Stimulated activated CD4-positive, alpha-beta T cell treated with anti-CD3 and anti-CD28 coated beads, Interleukin-12 subunit alpha, Interleukin-12 subunit beta, amount 100 ng/mL, for 4 hours (primary cell): ENCODE measurements around the gene BACH2.

Experiments
- DNase-seq: peaks from one replicate; pipeline ENCODE4 v3.0.0-alpha.2; 2020

The BACH2 gene

DNA sequence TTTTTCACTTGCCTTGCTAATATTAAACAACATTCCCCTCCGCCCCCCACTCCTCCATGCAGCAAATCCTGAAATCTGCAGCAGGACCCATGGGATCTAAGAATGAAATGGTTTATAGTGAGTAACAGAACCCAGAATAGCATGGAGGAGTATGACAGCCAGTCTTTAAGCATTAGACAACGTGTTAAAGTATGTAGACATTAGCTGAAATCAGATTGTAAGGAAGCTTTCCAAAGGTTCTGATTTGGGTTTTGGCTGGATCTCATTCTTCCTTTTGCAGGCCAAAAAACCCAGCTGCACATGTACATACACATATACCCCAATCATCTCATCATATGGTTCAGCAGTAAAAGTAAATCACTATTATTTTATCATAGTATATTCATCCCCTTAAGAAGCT, 275.9 kb downstream of the BACH2 start:
- DNase-seq = no peak

DNA sequence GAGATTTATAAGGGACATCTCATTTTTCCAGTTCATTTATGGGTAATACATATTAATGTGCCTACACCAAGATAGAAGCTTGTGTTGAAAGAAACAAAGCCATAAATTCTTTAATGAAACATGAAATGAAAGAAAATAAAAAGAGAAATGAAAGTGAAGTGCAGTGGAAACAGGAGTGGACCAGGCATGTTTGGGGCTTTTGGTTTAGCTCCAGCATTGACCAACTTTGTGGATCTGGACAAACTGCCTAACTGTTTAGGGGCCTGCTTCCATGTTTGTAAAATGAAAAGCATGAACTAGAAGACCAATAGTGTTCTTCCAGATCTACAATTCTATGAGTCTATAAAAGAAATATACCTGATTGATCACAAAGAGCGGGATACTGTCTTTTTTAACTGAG, 277.4 kb downstream of the BACH2 start:
- no peak for DNase-seq

DNA sequence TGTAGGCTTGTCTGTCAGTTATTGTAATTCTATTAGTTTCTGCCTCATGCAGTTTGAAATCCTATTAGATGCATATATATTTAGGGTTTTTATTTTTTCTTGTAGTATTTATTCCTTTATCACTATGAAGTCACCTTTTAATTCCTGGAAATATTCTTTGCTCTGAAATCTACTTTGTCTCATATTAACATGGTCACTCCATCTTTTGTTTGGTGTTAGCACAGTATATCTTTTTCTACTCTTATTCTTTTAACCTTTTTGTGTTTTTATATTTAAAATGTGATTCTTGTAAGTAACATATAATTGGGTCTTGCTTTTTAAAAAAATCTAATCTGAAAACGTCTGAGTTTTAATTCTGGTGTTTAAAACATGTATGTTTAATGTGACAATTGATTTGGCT, 280.8 kb downstream of the BACH2 start:
- DNase-seq = no peak

DNA sequence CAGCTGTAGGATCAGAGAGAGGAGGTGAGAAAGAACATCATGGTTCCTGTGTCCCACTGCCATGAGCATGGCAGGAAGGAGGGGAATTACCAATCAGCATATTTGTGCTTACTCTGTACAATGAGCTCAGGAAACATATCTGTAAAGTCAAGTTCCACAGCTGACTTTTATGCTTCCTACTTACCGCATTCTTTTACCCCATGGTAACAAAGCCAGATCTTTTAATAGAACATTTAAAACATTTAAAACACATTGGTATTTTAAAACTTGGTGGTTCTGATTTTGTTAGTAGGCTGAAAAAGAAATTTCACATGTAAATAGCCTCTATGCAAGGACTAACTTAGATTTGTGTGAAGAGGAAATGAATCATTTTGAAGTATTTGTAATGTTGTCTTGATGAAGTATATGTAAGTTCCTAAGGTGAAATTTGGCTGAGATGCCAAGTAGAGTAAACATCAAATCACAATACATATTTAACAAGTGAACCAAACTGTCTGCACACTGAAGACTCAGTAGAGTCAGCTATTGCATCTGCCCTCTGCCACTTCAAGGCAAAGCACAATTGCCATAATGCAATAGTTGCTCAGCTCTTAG, 287.6 kb downstream of the BACH2 start:
- DNase-seq = no peak

DNA sequence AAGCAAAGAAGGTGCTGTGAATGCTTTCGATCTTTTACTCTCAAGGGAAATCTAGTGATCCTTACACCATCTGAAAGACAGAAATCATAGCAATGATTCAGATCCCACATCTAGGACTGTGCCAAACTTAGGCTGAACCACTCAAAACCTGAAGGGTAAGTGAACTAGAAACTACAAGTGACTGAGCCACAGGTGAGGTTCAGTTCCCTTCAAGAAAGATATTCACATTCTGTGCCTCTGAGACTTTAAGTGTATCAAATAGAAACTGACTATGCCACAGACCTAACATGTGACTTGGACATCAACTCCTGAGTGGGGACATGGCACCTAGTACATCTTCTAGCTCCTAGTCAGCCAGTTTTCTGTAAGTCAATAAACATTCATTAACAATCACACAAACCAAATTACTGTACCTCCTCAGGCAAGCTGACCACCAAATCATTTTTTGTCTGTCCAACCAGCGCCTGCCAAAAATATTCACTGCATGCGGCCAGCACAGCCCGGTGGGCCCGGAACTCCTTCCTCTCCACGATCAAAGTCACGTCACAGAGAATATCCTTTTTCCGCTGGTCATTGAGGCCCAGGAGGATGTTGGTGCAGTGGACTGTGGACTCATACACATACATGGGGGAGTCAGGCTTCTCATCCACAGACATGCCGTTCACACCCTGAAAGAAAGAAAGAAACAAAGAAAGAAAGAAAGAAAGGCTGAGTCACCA, 288.3 kb downstream of the BACH2 start:
- no peak for DNase-seq

DNA sequence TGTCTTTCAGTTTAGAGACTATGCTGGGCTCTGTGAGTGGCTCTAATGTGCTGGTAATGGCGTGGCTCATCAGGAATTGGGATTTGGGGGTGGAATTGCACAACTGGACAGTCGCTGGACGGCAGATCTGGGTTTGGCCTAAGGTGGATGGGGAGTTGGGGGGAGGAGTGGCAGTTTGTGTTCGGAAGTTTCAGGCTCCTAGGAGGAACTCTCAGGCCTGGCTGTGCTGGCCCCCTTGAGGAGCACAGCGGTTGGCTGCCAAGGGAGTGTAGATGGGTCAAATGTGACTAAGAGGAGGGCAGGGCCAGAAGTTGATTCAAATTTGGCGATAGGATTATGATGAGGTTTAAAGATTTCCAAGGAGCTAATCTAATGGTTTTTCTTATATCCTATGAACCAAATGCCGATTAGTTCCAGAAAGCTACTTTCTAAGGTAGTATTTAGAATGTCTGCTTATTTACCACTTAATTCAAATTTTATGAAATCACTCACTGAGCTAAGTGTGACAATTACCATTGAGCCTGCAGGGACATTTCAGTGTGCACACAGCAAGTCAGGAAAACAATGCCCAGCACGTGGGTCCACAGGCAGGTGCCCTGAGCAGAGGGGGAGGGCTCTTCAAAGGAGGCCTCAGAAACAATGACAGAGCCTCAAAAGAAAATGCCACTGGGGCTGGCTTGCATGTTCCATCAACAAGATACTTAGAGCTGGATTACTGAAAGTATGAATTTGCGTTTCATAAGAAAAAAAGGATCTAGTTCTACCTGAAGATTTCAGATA, 291.4 kb downstream of the BACH2 start:
- no peak for DNase-seq

DNA sequence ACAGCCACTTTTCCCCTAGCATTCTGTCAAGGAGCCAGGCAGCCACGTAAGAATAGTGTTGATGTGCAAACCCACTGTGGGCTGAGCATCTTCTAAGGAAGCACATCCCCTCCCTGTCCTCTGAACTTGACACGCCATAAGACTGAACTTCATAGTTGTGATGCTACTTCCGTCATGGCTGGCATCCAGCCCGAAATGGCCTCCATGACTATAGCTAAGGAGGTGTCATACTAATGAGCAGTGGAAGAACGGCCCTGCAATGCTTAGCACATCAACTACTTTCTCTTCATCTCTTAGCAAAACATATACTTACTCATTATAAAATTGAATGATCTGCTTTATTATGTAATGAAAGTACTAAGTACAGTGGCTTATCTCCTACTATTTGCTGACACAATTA, 292.1 kb downstream of the BACH2 start:
- no peak for DNase-seq

DNA sequence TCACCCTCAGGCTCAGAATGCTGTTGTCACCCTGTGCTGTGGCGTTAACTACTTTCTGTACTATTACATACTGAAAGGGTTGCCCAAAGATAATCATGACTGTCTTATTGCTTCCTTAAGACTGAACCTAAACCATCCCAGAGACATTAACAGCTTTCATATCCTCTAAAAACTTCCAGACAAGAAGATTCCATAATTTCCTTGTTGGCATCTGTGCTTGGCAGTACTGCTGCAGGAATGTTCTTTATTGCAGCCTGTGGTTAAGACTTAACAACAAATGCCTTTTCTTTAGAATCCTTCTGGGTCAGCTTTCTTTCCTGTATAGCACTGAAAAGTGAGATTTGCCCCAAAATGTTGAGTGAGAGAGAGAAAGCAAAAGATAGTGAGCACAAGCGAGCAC, 292.7 kb downstream of the BACH2 start:
- no peak for DNase-seq

DNA sequence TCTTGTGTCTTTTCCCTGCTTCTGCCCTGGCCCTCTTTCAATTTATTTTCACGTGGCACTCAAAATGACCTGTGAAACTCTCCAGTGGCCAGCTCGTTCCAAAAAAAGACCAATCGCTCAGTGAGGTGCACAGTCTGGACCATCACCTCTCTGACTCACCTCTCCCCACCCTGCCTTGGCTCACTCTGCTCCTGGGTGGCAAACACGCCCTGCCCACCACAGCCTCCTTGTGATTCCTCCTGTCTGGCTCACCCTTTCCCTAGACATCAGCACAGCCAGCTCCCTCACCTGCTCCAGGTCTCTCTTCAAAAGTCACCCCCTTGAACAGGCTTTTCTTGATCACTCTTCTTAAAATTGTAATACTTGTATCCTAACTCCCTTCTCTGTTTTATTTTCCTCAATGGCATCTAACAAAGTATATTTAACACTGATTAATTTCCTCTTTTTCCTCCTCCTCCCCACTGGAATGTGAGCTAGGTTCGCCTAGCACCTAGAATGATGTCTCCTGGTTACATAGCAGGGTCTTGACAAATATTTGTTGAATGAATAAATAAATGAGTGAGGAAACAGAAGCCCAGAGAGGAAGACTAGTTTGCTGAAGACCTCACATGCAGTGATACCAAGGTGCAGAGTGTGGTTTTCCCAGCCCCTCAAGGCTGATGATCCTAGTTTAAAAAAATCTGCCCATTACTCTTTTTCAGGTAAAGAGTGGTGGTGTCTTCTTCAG, 293.4 kb downstream of the BACH2 start:
- no peak for DNase-seq

DNA sequence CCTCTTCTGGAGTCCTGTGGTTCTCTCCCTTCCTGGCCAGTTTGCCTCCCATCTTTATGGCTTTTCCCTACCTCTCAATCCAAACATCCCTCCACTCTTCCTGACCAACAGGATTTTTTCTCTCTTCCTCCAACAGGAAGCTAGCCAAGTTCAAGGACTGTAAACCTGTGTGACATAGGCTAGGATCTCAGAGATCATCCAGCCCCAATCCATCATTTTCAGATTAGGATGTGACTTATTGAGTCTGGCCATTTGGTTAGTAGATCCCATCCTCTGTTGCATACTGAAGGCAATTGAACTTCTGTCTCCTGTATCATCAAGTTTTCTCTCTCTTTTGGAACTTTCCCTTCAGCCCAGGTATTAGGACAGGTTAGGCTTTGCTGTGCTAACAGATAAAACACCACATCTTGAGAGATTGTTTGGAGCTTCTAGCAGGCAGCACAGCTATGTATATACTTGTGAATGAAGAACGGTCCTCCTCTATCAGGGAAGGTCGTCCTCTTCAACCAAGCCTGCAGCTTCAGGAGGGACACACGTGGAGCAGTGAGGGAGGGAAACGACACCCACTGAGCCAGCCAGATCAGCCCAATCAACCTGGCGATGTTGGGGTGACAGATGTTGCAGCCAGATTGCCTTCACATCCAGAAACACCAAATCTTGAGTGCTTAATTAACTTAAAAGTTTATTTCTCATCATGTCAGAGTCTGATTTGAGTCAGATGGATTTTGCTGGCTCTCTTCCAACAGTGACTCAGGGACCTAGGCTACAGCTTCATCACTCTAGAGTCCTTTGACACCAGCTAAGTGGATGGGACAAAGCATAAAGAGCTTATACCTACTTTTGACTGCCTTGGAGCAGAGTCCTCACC, 295.5 kb downstream of the BACH2 start:
- no peak for DNase-seq

DNA sequence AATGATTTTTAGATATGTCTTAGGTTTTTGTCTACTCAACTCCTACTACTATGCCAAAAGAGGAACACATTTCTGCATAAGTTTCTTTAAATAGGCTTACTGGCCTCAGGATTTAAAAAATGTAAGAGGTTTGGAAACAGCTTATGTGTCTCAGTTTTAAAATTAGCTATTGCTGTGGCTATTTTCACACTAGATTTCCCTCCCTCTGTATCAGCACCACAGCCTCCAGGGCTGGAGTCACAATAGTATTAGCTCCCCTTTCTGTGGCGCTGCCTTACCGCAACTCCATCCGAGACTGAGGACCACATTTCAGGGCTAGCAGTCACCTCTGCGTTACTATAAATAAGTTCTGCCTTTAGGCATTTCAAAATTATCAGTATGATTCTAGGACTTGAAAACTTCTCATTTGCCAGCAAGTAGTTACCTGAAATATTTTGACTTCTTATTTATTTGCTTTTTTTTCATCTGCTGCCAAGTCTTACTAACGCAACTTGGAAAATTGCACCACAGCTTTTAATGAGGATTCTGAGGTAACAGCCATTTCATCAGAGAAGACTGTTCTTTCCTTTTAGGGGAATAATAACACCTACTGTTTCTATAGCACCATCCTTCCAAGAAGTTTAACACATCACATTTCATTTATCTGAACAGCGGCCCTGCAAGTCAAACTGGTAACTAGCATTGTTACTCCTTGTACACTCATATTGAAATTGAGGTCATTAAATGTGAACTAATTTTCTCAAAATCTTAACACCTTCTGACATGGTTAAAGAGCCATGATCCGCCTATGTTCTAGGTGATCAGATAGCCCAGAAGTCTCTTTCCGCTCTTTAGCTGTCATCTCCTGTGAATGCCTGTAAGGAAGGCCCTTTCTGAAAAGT, 296.5 kb downstream of the BACH2 start:
- no peak for DNase-seq

DNA sequence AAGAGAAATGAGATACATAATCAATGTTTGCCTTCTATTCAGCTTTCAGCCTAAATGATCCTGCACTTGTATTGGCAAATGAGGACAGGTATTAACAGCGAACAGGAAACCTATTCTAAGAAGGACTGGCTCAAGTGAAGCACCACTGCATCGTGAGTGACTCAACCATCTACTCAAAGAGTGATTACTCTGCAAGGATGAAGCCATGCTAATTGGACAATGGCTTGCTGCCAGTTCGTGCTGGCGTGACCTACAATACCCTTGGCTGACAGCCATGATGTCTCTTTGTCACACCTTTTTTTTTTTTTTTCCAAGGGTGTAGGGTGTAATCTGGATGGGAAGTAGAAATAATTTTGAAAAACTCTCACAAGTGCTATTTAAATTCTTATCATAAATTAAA, 297.5 kb downstream of the BACH2 start:
- DNase-seq = no peak

DNA sequence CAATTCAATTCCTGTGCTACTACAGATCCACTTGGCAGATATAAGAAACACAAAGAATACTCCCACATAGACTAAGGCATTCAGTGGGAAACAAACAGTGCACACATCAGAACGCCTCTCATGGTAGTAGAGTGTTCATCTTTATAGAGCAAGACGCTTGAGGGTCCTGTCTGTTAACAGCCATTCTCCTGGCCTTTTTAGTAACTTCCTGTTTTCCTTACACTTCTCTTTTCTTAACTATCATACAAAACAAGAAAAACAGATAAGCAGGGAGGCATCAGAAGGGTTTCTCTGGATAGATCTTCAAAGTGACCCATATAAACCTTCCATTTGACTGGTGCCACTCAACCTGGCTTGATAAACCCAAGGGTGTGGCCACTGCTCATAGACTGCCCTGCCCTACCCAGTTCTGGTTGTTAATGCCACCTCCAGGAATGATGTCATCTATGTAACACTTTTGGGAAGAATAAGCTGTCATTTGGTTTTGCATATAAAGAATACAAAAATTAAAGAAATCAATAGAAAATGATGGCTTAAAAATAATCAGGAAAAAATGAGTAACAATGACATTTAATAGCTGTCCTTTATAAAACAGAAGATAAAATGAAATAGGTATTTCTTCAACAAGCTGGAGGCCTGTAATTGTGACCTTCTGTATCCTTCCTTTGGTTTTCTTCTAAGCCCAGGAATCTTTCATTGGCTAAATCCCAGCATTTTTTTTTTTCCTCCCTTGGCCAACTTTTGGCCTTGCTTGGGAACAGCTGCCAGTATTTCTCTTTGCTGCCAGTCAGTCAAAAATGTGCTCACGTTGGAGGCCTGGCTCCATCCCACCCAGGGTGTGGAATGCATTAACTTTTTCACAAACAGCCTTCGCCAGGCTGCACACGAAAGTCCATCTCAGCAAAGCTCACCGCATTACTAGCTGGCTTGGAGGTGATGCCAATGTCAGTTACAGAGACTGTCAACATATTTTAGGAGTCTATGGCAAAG, 298.9 kb downstream of the BACH2 start:
- no peak for DNase-seq

DNA sequence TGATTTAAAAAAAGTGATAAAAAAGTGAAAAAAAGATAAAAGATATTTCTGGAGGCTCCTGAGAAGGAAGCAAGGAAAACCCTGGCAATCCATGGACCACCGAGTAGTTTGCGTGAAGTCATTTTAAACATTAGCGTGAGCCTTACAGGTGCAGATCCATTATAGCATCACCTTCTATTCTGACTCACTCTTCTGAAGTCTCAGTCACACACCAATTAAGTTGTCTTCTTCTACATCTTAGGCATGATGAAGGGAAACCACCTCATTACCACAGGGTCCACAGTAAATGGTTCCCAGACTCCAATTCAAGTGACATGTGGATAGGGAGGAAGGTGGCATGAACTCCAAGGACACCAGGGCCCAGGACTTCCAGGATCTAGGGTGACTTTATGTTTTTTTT, 303.2 kb downstream of the BACH2 start:
- DNase-seq = no peak

DNA sequence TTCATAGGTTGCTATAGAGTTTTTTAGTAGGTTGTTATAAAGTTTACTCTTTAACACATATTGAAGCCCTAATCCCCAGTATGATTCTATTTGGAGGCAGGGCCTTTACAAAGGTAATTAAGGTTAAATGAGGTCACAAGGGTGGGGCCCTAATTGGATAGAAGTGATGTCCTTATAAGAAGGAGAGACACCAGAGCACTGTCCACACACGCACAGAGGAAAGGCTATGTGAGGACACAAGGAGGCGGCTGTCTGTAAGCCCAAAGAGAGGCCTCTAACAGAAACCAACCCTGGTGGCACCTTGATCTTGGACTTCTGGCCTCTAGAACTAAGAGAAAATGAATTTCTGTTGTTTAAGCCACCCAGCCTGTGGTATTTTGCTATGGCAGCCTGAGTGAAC, 303.8 kb downstream of the BACH2 start:
- no peak for DNase-seq

DNA sequence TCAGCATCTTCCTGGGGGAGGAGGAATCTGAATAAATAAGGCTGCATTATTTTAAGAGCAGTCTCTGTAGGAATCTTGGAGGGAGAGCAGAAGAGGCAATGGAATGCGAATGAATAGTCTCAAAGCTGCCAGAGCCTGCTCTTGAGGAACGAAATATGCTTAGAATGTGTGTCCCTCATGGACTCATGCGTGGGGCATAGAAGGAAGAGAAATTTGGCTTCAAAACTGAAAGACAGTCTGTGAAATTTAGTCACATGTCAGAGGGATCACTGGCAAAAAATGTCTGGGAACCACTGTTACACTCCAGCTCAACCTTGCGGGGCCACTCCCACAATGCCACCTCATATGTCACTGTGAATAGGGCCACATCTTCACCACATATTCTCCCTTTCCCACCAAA, 306.9 kb downstream of the BACH2 start:
- DNase-seq = no peak

DNA sequence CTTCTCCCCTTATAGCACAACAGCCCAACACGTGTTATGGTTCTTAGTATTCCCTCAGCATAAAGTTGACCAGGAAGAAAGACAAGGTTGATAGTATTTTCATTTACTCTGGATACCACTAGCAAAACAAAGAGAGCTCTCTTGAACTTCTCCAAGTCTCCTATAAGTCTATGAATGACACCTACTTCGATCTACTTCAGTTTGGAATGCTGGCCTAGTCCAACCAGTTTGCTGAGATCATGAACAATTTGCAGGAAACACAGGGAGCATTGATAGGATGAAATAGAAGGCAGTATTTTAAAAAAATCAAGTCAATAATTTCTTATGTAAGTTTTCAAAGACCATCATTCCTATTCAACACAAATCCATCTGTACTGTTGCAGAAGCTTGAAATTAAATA, 308.8 kb downstream of the BACH2 start:
- no peak for DNase-seq

DNA sequence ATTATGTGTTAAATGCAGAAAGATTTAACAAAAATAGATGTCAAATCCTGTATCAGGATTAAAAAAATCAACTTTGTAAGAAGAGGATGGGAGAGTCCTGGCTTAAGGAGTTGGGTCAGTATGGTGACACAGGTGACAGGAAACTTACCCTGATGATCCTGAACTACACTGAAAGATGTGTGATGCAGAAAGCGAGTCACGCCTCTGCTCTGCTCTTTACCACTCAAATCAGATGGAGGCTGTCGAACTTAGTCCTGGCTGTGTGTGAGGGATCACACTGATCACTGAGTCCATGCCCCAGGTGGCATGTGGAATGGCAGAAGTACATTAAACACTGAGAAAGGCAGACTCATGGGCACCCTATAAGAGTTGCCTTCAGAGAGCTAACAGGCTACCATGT, 309.5 kb downstream of the BACH2 start:
- DNase-seq = no peak

DNA sequence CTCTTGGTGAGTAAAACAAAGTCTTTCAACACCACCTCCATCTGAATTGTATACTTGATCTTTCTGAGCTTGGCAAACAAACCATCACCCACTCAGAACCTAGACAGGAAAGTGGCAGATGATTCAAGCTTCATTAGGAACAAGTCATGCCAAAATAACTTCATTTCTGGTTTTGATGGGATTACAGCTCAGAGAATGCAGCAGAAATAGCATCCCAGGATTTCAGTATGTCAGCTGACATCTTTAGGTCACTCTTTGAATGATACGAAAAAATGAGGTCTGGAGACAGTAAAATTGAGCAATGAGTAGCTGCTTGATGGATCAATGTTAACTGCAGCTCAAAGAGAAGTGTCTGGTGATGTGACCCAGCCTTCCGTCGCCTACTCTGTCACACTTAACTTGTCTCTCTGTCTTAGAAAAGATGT, 310.0 kb downstream of the BACH2 start:
- DNase-seq = no peak
